HG03045 (cell line): ENCODE data around the gene SLC4A9.

Source experiments
- ATAC-seq: cut with Tn5 transposase; IDR thresholded peaks from one replicate; pipeline ENCODE4 v1.9.1; 2021; ENCODE audit warnings: mild to moderate bottlenecking, moderate library complexity; ENCODE audit not compliant: unreplicated experiment

SLC4A9 gene, protein sequence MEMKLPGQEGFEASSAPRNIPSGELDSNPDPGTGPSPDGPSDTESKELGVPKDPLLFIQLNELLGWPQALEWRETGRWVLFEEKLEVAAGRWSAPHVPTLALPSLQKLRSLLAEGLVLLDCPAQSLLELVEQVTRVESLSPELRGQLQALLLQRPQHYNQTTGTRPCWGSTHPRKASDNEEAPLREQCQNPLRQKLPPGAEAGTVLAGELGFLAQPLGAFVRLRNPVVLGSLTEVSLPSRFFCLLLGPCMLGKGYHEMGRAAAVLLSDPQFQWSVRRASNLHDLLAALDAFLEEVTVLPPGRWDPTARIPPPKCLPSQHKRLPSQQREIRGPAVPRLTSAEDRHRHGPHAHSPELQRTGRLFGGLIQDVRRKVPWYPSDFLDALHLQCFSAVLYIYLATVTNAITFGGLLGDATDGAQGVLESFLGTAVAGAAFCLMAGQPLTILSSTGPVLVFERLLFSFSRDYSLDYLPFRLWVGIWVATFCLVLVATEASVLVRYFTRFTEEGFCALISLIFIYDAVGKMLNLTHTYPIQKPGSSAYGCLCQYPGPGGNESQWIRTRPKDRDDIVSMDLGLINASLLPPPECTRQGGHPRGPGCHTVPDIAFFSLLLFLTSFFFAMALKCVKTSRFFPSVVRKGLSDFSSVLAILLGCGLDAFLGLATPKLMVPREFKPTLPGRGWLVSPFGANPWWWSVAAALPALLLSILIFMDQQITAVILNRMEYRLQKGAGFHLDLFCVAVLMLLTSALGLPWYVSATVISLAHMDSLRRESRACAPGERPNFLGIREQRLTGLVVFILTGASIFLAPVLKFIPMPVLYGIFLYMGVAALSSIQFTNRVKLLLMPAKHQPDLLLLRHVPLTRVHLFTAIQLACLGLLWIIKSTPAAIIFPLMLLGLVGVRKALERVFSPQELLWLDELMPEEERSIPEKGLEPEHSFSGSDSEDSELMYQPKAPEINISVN

DNA sequence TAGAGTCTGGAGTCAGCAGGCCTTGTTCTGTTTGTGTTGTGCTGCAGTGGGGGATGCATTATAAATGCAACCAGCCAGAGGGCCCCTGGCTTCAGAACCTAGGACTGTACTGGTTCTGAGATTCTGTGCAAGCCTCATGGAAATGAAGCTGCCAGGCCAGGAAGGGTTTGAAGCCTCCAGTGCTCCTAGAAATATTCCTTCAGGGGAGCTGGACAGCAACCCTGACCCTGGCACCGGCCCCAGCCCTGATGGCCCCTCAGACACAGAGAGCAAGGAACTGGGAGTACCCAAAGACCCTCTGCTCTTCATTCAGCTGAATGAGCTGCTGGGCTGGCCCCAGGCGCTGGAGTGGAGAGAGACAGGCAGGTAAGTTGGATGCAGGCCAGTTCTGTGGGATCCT, at the start of gene SLC4A9:
TSS of gene SLC4A9 (plus strand) at position 94 of the 400 bp plus-strand sequence. CDS start at position 137, 43 bp downstream.
- no peak for ATAC-seq

DNA sequence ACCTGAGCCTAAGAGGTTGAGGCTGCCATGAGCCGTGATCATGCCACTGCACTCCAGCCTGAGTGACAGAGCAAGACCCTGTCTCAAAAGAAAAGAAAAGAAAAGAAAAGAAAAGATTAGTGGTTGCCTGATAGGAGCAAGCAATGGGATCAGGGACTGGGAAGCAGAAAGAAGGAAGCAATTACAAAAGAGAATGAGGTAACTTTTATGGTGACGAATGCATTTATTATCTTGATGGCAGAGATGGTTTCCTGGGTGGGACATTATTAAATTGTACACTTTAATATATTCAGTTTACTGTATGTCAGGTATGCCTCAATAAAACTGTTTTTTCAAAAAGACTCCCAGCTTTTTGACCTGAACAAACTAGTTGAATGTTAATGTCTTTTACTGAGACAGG, 49.6 kb upstream of the SLC4A9 start:
- ATAC-seq = no peak

DNA sequence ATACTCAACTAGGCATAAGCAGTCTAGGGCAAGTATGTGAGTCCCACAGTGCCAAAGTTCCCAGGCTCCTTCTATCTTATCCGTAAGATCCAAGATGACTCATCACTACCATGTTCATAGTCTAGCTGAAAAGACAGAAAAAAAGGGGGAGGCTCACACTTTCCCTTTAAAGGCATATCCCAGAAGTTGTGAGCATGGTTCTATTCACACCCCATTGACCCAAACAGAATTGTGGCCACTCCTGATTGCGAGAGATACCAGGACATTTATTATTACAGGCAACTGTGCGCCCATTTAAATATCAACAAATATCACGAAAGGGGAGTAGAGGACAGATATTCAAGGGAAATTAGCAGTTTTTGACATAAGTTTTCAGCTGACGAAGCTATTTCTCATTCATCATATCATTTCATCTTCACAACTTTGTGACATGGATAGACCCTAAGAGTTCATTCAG, 49.0 kb upstream of the SLC4A9 start:
- ATAC-seq = no peak

DNA sequence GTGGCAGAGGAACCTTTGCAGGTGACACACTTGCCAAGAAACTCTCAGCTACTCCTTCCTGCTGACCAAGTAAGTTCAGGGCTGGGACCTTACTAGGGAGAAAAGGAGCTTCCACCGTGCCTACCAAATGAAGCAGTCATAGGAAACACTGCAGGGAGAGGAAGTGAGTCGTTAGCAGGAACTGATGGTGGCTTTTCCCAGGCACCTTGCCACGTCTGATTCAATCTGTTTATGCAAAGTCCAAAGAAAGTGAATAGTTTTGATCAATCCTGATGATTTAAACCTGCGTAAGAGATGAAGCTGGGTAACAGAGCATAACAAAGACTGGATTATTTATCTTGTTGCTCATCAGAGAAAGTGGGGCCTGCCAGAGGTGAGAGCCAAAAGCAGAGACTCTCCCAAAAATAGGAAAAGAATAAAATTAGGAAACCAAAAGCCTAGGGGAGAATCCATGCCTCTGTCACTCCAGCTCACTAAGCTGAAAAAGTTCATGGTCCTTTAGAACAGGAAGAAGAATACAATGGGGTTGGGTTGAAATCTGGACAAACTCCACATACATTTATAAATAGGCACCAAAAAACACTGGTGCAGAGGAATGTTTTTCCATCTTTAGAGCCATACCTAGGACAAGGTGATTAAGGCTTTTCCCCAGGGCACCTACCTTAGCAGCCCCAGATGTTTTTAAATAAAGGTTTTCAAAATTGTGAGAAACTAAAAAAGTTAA, 47.8 kb upstream of the SLC4A9 start:
- no peak for ATAC-seq

DNA sequence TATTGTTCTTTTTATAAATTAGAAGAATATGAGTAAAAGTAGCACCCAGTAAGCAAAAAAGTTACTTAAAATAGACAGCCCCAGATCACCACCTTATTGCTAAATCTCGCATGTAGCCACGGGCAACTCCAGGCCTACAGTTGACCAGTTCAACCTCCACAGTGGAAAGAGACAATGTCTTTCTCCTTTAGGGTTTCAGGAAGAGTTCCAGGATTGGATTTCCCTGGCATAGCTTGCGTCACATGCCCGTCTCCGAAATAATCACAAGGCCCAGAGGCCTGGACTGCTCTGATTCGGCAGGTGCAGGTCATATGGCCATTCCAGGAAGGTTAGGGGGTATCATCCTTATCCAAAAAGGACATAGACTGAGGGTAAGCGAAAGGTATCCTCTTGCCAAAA, 47.2 kb upstream of the SLC4A9 start:
- no peak for ATAC-seq

DNA sequence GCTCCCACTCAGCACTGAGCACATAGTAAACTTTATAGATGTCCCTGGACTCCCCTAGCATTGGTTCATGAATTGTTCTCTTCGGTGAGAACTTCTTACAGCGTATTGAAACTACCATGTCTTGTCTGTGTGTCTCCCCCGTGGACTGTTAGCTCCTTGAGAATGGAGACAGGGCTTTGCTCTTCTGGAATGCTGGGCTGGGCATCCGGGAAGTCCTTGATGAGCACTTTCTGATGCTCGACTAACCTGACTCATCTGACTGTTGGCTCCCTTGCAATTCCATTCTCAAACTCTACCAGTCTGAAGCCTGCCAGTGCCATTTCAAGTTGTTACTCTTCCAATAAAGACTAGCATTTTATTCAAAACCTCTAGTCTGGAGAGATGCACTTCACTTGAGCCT, 42.1 kb upstream of the SLC4A9 start:
- no peak for ATAC-seq

DNA sequence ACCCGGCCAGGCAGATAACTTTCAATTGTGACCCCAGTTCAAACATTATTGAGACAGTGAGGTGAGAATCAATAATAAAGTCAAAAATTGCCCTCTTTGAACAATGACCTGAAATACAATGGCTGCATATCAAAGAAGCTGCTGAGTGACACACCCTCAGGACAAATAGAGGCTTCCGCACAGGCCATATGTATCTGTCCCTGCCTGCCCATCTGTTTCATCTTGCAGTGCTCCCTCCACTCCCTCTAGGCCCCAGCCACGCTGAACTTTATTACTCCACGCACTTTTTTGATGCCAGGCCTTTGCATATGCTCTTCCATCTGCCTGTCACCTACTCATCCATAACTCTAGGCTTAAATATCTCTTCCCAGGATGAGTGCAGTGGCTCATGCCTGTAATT, 41.2 kb upstream of the SLC4A9 start:
- no peak for ATAC-seq

DNA sequence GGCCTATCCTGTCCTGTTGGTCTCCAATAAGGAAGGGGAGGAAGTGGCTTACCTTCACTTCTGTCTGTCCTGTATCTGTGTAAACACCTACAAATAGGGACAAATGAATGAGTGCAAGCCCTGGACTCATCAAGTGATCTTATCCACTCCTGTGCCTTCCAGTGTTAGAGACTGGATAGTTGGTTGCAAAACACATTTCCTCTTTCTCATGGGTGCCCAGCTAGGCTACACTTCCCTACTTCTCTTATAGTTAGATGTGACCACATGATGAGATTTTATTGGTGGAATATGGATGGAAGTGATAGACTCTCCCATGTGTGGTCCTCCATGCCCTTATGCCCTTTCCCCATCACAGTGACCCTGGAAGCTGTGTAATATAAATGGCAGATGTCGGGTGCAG, 40.2 kb upstream of the SLC4A9 start:
- ATAC-seq = no peak

DNA sequence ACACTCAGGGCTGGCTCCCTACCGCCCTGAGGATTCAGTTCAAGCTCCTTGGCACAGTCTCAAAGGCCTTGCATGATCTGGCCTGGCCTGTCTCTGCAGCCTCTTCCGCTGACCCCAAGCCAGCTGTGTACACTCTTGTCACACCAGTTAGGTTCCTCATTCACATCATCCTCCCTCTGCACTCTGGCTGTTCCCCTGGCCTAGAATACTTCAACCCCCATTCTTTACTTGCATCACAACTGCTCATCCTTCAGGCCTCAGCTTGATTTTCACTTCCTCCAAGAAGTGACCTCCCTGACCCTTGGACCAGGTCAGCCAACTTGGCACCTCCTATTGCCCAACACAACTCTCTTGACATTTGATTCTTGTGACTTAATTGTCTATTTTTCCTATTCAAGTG, 38.2 kb upstream of the SLC4A9 start:
- no peak for ATAC-seq

DNA sequence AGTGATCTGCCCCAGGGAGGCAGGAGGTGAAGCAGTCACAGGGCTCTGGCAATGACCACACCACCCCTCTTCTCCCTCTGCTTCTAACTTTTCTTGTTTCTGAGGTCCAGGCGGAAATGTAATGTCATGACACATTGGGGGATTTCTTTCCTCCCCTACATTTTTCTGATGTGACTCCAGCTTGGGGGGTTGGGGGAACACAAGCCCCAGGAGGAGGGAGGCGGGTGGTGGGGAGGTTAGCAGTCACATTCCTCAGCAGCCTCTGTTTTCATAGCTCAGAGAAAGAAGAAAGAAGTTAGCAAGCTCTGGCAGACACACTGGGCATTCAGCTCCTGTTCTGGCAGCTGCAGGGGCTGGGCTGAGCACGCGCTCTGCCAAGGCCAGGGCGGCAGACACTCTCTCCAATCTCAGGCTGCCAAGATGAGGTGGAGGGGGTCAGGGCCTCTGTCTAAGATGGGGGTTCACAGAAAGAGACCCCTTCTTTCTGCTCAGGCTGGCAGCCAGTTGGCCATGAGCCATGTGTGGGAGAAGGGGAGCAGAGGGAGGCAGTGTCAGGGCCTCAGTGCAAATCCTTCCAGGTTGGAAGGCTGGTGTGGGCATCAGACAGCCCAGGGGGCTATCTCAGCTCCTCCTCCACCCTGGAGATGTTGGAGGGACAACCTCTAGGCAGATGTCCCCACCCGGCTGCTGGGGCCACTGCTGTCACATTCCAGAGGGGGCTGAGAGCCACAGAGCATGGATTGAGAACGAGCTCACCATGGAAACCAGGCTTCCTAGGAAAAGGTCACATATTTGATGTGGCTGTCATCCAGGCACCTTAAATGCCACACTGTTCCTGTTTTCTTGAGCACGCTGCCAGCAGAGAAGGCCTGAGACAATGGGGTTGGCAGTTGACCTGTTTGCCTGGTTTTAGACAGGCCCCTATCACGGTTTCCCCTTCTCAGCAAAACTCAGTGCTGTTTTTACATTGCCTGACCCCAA, 37.0 kb upstream of the SLC4A9 start:
- ATAC-seq = no peak

DNA sequence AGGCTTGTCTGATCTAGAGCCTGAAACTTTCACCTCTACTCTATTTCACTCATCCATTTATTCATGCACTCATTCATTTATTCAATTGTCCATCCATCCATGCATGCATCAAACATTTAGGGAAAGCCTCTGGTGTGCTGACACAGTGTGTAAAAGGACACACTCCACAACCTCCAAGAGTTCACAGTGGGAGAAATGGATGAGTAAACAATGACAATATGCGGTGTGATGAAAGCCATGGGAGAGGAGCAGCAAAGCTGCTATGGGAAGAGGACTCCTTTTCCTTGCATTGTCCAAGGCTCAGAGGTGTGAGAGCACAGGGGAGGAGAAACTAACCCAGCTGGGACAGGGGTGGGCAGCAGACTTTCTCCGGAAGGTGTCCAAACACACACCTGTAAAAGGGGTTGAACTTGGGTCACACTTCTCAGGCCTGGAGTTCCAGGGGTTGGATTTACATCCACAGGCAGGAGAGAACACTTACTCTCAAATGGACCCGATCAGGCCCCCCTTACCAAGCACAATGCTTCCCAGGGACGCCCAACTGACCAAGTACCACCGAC, 35.9 kb upstream of the SLC4A9 start:
- ATAC-seq = no peak

DNA sequence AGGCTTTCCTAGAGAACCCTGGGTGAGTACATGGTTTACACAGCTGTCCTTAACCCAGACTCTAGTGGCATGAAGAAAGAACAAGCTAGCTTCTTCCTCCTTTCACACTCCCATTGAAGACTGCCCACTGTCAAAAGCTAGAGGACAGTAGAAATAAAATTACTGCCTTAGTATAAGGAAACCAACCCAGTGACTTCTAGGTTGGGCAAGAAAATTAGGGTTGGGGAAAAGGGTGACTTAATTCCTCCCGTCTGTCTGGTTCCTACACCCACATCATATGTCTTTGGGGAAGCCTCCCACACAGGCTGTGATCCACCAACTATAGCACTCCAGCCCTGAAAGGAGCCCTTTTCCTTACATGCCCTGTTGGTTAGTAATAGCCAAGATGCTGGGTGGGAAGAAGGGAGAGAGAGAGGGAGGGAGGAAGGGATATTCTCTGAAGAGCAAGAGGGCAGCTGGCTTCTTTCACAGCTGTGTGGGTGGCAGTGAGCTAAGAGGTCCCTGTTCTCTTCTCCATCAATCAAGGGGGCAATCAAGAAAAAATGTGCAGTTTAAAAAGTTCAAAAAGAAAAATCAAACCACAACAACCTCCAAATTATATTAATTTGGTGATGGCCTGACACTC, 35.3 kb upstream of the SLC4A9 start:
- no peak for ATAC-seq

DNA sequence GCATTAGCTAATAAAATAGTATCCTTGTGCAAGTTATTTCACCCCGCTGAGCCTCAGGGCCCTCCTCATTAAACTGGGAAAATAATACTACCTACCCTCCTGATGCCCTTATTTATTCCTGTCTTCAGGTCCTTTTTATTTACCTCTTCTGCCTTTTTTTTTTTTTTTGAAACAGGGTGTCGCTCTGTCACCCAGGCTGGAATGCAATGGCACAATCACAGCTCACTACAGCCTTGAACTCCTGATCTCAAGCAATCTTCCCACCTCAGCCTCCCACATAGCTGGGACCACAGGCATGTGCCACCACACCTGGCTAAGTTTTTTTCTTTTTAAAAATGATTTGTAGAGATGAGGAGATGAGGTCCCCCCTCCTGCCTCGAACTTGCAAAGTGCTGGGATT, 34.5 kb upstream of the SLC4A9 start:
- ATAC-seq = no peak

DNA sequence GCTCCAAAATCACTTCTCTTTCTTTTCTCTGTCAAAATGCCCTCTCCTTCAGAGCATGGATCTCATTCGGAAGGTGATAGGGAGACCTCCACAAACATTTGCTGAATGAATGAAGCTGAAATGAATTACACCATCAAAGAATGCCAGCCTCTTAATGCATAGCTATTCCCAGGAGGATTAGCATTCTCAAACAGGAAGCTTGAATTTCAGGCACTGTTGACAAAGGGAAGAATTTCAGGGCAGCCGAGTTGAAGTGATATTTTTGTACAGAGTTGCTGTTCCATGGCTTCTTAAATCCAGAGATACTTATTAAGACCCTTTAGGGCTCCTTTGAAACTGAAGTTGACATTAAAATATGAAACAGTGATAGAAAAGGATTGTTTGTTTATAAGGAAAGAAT, 32.4 kb upstream of the SLC4A9 start:
- no peak for ATAC-seq

DNA sequence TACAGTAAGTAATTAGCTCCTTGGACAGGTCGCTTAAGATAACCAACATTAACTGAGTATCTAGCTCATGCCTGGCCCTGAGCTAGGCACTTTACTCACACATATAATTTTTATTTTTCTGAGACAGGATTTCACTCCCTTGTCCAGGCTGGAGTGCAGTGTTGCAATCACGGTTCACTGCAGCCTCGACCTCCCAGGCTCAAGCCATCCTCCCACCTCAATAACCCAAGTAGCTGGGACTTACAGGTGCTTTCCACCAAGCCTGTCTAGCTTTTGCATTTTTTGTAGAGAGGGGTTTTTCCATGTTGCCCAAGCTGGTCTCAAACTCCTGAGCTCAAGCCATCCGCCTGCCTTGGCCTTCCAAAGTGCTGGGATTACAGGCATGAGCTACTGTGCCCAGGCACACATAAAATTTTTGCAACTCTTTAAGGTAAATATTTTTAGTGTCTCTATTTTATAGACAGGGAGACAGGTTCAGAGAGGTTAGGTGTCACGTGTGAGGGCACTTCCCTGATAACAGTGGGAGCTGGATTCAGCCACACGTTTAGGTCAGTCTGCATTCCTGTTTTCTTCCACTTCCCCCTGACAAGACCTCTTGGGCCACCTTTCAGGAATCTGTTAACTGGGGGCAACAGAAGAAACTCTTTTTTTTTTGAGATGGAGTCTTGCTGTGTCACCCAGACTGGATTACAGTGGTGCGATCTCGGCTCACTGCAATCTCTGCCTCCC, 31.8 kb upstream of the SLC4A9 start:
- ATAC-seq = no peak

DNA sequence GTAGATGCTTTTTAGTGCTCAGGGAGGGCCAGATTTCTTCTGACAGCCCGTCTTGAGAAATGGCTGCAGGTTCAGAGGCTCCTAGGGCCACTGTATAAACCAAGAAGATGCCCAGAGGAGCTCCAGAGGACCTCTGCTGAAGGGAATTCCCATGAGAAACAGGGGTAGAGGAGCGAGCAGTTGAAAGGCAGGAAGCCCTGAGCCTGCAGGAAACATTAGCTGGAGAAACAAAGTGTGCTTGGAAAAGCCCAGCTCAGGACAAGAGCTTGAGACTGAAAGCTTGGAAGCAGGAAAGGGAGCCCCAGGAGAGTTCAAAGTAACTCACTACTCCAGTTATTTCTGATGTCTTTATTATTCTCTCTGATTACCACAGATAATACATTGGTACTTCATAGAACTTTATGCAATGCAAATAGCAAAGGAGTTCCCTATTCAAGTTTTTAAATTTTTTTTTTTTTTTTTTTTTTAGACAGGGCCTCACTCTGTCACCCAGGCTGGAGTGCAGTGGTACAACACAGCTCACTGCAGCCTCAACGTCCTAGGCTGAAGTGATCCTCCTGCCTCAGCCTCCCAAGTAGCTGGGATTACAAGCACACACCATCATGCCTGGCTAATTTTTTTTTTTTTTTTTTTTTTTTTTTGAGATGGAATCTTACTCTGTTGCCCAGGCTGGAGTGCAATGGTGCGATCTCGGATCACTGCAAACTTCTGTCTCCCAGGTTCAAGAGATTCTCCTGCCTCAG, 30.1 kb upstream of the SLC4A9 start:
- ATAC-seq = no peak

DNA sequence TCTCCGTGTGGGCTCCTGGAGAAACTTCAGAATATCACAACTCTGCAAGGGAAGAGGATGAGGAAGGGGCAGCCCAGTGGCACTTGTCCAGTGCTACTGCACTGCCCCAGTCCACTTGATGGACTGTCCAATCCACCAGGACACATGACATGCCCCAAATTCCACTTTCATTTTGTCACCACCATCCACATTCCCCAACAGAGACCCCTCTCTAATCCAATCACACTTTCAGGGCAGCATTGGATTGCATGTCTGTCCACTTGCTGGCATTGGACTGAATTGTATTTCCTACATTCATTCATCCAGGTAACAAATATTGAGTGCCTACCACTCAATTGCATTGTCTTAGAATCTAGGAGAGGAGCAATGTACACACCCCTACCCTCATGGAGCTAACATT, 28.4 kb upstream of the SLC4A9 start:
- no peak for ATAC-seq

DNA sequence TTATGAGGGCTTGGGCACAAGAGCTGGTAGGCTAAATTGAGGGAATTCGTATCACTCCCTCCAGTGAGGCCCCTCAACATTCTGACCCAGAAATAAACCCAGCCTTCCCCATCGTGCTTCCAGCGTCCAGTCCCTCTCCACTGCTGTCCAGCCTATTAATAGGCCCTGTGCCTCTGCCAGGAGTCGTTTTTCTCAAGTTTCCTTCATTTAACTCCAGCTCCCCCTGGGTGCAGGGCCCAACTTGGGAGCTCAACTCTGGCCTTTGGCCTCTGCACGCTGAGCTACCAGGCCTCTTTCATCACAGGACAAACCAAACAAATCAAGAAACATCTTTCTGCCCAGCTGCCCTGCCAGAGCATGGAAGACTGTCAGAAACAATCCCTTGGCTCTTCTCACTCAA, 23.6 kb upstream of the SLC4A9 start:
- ATAC-seq = no peak
